DND-41 (cell line): ENCODE data around the gene ACOT9.

Experiments used
- ATAC-seq: fragments of 200-7000 bp; cut with Tn5 transposase; 3 replicates; pipeline ENCODE4 v1.9.1; 2021; ENCODE audit warnings: low read depth; ENCODE audit not compliant: insufficient read depth
- DNase-seq: peaks from one replicate; pipeline ENCODE4 v3.0.0-alpha.2; 2020
- H2AFZ ChIP-seq: 2 replicates; pipeline ENCODE4 v1.6.0; 2012; ENCODE audit warnings: low read depth, low read length
- H3K27ac ChIP-seq: 2 replicates; pipeline ENCODE4 v1.5.1; 2012; ENCODE audit warnings: low read length, inconsistent platforms
- H3K27me3 ChIP-seq: fragments of 200-600 bp; sonication (generic); 2 replicates; pipeline ENCODE4 v1.6.0; 2012; ENCODE audit warnings: low read length, mild to moderate bottlenecking, inconsistent platforms; ENCODE audit not compliant: insufficient read depth, poor library complexity
- H3K36me3 ChIP-seq: 2 replicates; pipeline ENCODE4 v1.5.1; 2012; ENCODE audit warnings: low read length, inconsistent platforms; ENCODE audit not compliant: insufficient read depth
- H3K4me1 ChIP-seq: 2 replicates; pipeline ENCODE4 v1.5.1; 2012; ENCODE audit warnings: mild to moderate bottlenecking, low read length; ENCODE audit not compliant: insufficient read depth
- H3K4me2 ChIP-seq: 2 replicates; pipeline ENCODE4 v1.6.0; 2012; ENCODE audit warnings: mild to moderate bottlenecking, moderate library complexity, low read length, inconsistent platforms; ENCODE audit not compliant: insufficient read depth
- H3K4me3 ChIP-seq, 2 experiments: fragments of 200-600 bp in 1 of 2; shearing (Covaris generic) in 1 of 2; 2 replicates each; pipeline ENCODE4 v1.5.1; 2012 to 2016; ENCODE audit warnings: inconsistent platforms in 2 of 2, low read length in 2 of 2, mild to moderate bottlenecking in 2 of 2, low read depth in 1 of 2, moderate library complexity in 1 of 2
- H3K79me2 ChIP-seq: 2 replicates; pipeline ENCODE4 v1.6.0; 2012; ENCODE audit warnings: low read length, inconsistent platforms; ENCODE audit not compliant: insufficient read depth
- H3K9ac ChIP-seq: 2 replicates; pipeline ENCODE4 v1.6.0; 2012; ENCODE audit warnings: low read depth, mild to moderate bottlenecking, inconsistent platforms, low read length, moderate library complexity
- H3K9me3 ChIP-seq: 2 replicates; pipeline ENCODE4 v1.5.1; 2012; ENCODE audit warnings: low read length, moderate library complexity, mild to moderate bottlenecking, inconsistent platforms; ENCODE audit not compliant: insufficient read depth, severe bottlenecking
- H4K20me1 ChIP-seq: 2 replicates; pipeline ENCODE4 v1.6.0; 2012; ENCODE audit warnings: low read length; ENCODE audit not compliant: insufficient read depth
- CTCF ChIP-seq: IDR thresholded peaks from 2 replicates; pipeline ENCODE4 v1.5.1; 2012; ENCODE audit warnings: borderline replicate concordance, low read length, moderate library complexity, mild to moderate bottlenecking; ENCODE audit not compliant: poor library complexity, severe bottlenecking; ENCODE audit errors: extremely low read depth
- EZH2 ChIP-seq: IDR thresholded peaks from 3 replicates; pipeline ENCODE4 v1.6.1; 2012; ENCODE audit warnings: borderline replicate concordance, low read depth, mild to moderate bottlenecking, moderate library complexity, low read length, inconsistent platforms; ENCODE audit not compliant: severe bottlenecking

Gene ACOT9

DNA sequence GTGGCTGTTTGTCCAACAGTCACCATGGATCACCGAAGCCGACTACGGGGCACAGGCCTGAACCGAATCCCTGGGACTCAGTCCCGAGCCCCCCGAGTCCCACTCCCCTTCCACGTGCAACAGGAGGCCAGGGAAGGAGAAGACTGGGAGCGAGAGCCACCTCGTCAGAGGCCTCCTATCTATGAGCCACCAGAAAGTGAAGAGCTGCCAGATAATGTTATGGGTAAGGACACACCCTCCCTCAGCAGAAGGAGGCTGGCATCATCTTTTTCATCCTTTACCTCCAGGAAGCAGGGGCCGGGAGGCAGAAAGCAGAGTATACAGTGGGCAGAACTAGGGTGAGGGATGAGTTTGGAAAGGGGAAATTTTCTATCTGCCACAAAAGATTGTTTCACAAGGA is 78.6 kb downstream of the ACOT9 start:
- Histone ChIP-seq H3K27me3 (no peaks in the 10 kb centered on the region), H3K9me3 (no peaks in the 10 kb centered on the region), H3K27ac (no peak overlapping the region), H2AFZ (no peak overlapping the region), H3K9ac (no peak overlapping the region), H3K36me3 (no peaks in the 10 kb centered on the region), H3K4me2 (no peak overlapping the region), H3K79me2 (peaks cover 23% of the 10 kb centered on the region), H3K4me3 (no peak overlapping the region), H3K4me1 (peaks cover 22% of the 10 kb centered on the region), H4K20me1 (no peaks in the 10 kb centered on the region)
- DNase-seq, result no peak
- ATAC-seq, result no peak
- TF ChIP-seq EZH2, result no peak
- no peak for TF ChIP-seq CTCF

GRCh38 chrX:23662853-23663252 is 80.2 kb downstream of the ACOT9 start:
- no peak overlapping the region for H3K4me3 ChIP-seq
- no peaks in the 10 kb centered on the region for H4K20me1 ChIP-seq
- H3K36me3 ChIP-seq, result no peaks in the 10 kb centered on the region
- DNase-seq (no peak), ATAC-seq (no peak)
- no peaks in the 10 kb centered on the region for H3K27me3 ChIP-seq
- no peak overlapping the region for H2AFZ ChIP-seq
- no peak overlapping the region for H3K27ac ChIP-seq
- H3K79me2 ChIP-seq, result peaks cover 7% of the 10 kb centered on the region
- no peak overlapping the region for H3K4me2 ChIP-seq
- TF ChIP-seq EZH2 (no peak), CTCF (no peak)
- H3K4me1 ChIP-seq, result peaks cover 7% of the 10 kb centered on the region
- no peaks in the 10 kb centered on the region for H3K9me3 ChIP-seq
- H3K9ac ChIP-seq, result no peak overlapping the region

- no peak for TF ChIP-seq CTCF
- no peak for TF ChIP-seq EZH2
- Histone ChIP-seq H3K79me2 (0 out of 2 replicates have a peak, but pooled peaks cover 2% of the 10 kb centered on the region), H3K4me3 (no peak overlapping the region), H3K27ac (no peak overlapping the region), H3K27me3 (no peaks in the 10 kb centered on the region), H3K36me3 (no peaks in the 10 kb centered on the region), H3K4me1 (peaks cover 7% of the 10 kb centered on the region), H3K4me2 (no peak overlapping the region), H4K20me1 (no peaks in the 10 kb centered on the region), H2AFZ (no peak overlapping the region), H3K9me3 (no peaks in the 10 kb centered on the region), H3K9ac (no peak overlapping the region)
- ATAC-seq (no peak), DNase-seq (no peak)
Measured at GRCh38 chrX:23662187-23662586, 80.9 kb downstream of the ACOT9 start.

DNA sequence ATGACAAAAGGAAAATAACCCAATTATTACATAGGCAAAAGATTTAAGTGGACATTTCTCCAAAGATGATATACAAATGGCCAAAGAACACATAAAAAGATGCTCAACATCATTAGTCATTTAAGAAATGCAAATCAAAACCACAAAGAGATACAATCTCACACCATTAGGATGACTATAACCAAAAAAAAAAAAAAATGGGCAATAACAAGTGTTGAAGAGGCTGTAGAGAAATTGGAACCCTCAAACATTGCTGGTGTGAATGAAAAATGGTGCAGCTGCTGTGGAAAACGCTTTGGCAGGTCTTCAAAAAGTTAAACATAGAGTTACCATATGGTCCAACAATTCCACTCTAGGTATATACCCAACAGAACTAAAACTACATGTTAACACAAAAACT is 81.4 kb downstream of the ACOT9 start:
- H3K4me2 ChIP-seq, result no peak overlapping the region
- ATAC-seq, result no peak
- no peak overlapping the region for H3K9ac ChIP-seq

More for the DNA sequence above, 81.4 kb downstream of the ACOT9 start:
- no peak overlapping the region for H3K27ac ChIP-seq
- H2AFZ ChIP-seq, result no peak overlapping the region
- no peak overlapping the region for H3K4me3 ChIP-seq
- TF ChIP-seq EZH2 (no peak), CTCF (no peak)
- no peaks in the 10 kb centered on the region for H3K9me3 ChIP-seq
- H3K4me1 ChIP-seq, result peaks cover 2% of the 10 kb centered on the region
- no peak for DNase-seq
- H3K79me2 ChIP-seq, result no peaks in the 10 kb centered on the region
- H3K27me3 ChIP-seq, result no peaks in the 10 kb centered on the region
- no peaks in the 10 kb centered on the region for H3K36me3 ChIP-seq
- no peaks in the 10 kb centered on the region for H4K20me1 ChIP-seq
